Stimulated activated naive CD8-positive, alpha-beta T cell treated with anti-CD3 and anti-CD28 coated beads, Interleukin-15, Interleukin-2, amounts not matched to agents 100 U/mL and 50 U/mL, for 24 hours (primary cell): ENCODE results near the gene UMAD1.

Experiments
- ATAC-seq: fragments of 150-1000 bp; cut with Tn5 transposase; one replicate; pipeline ENCODE4 v1.10.0; 2021
- DNase-seq: peaks from one replicate; pipeline ENCODE4 v3.0.0; 2021

Gene UMAD1

GRCh38 chr7:7883394-7883793, 242.8 kb downstream of the UMAD1 start:
- no peak for DNase-seq
- no peak for ATAC-seq

GRCh38 chr7:7884855-7885254, 244.3 kb downstream of the UMAD1 start:
- no peak for ATAC-seq
- no peak for DNase-seq

- ATAC-seq (no peak), DNase-seq (no peak)
These were observed 249.4 kb downstream of the UMAD1 start for GRCh38 chr7:7889791-7890568.

GRCh38 chr7:7895004-7895650, 254.6 kb downstream of the UMAD1 start:
- ATAC-seq (no peak), DNase-seq (no peak)

- DNase-seq (no peak), ATAC-seq (no peak)
These were observed 255.2 kb downstream of the UMAD1 start for GRCh38 chr7:7895754-7896153.

GRCh38 chr7:7897509-7897908, 257.0 kb downstream of the UMAD1 start:
- ATAC-seq, result no peak
- no peak for DNase-seq

- DNase-seq (no peak), ATAC-seq (no peak)
These were observed 257.5 kb downstream of the UMAD1 start for GRCh38 chr7:7897949-7898515.

GRCh38 chr7:7902845-7903244, 262.3 kb downstream of the UMAD1 start:
- ATAC-seq (no peak), DNase-seq (no peak)

GRCh38 chr7:7907306-7907705, 266.8 kb downstream of the UMAD1 start:
- DNase-seq (no peak), ATAC-seq (no peak)

GRCh38 chr7:7908622-7909145, 268.1 kb downstream of the UMAD1 start:
- ATAC-seq (no peak), DNase-seq (no peak)

GRCh38 chr7:7909376-7909775, 268.8 kb downstream of the UMAD1 start:
- DNase-seq (no peak), ATAC-seq (no peak)

- ATAC-seq (no peak), DNase-seq (no peak)
These were observed 271.0 kb downstream of the UMAD1 start for GRCh38 chr7:7911369-7912123.

GRCh38 chr7:7912937-7913336, 272.4 kb downstream of the UMAD1 start:
- DNase-seq (no peak), ATAC-seq (no peak)

GRCh38 chr7:7913504-7913903, 273.0 kb downstream of the UMAD1 start:
- ATAC-seq (no peak), DNase-seq (no peak)

- ATAC-seq (no peak), DNase-seq (no peak)
These were observed 274.0 kb downstream of the UMAD1 start for GRCh38 chr7:7914547-7914946.

- no peak for DNase-seq
- ATAC-seq, result no peak
These were observed 275.5 kb downstream of the UMAD1 start for GRCh38 chr7:7916064-7916463.

- ATAC-seq, result no peak
- no peak for DNase-seq
These were observed 277.0 kb downstream of the UMAD1 start for GRCh38 chr7:7917593-7917992.

GRCh38 chr7:7918736-7919448, 278.3 kb downstream of the UMAD1 start:
- ATAC-seq (no peak), DNase-seq (no peak)

GRCh38 chr7:7919449-7919945, 278.9 kb downstream of the UMAD1 start:
- ATAC-seq (no peak), DNase-seq (no peak)

GRCh38 chr7:7920056-7920455, 279.5 kb downstream of the UMAD1 start:
- no peak for ATAC-seq

GRCh38 chr7:7920481-7920880, 279.9 kb downstream of the UMAD1 start:
- ATAC-seq (peak; percentile 79), DNase-seq (no peak)

More at GRCh38 chr7:7920056-7920455, 279.5 kb downstream of the UMAD1 start:
- no peak for DNase-seq

- DNase-seq (no peak), ATAC-seq (no peak)
These were observed 281.3 kb downstream of the UMAD1 start for GRCh38 chr7:7921830-7922229.
